Fibroblast of peridontal ligament (primary cell): ENCODE data around the gene TSEN34.
"Not testable (repeated sequence)": the region's sequence is repeated elsewhere in the genome, so short reads cannot be mapped to it uniquely, and the experiment has no call there.

Source experiments
- DNase-seq: peaks from one replicate; pipeline ENCODE4 v3.0.0-alpha.2; 2010; ENCODE audit errors: extremely low read depth

Gene TSEN34

DNA sequence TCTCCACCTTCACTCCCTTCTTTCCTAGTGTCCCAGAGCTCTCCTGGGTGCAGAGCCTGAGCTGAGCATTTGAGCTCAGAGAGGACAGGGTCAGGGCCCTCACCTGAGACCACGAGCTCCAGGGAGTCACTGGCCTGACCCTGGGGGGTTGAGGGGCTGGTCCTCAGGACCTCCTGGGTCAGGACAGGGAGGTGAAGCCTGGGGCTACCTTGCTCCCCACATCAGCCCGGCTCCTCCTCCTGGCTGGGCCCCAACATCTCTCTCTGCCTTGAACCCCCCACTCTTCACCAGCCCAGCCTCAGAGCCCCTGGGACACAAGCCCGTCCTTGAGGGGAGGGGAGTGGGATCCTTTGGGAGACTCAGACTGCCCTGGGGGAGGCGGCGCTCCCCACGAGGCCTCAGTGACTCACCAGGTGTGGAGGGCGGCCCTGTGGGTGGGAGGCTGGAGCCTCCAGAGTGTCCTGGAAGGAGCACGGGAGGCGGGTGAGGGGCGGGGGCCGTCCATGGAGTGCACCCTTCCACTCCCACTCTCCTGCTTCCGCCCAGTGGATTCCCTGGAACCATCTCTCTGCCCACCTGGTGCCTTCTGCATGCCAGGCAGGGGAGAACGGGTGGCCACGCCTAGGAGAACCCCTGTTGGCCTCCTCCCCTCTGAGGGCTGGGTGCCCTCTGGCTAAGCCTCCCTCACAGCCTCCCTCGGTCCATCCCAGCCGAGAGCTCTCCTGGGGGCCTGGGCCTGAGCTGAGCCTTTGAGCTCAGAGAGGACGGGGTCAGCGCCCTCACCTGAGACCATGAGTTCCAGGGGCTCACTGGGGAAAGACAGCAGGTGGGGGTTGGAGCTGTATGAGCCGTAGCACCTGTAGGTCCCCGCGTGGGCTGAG is 48.6 kb downstream of the TSEN34 start:
- not testable (repeated sequence) for DNase-seq

DNA sequence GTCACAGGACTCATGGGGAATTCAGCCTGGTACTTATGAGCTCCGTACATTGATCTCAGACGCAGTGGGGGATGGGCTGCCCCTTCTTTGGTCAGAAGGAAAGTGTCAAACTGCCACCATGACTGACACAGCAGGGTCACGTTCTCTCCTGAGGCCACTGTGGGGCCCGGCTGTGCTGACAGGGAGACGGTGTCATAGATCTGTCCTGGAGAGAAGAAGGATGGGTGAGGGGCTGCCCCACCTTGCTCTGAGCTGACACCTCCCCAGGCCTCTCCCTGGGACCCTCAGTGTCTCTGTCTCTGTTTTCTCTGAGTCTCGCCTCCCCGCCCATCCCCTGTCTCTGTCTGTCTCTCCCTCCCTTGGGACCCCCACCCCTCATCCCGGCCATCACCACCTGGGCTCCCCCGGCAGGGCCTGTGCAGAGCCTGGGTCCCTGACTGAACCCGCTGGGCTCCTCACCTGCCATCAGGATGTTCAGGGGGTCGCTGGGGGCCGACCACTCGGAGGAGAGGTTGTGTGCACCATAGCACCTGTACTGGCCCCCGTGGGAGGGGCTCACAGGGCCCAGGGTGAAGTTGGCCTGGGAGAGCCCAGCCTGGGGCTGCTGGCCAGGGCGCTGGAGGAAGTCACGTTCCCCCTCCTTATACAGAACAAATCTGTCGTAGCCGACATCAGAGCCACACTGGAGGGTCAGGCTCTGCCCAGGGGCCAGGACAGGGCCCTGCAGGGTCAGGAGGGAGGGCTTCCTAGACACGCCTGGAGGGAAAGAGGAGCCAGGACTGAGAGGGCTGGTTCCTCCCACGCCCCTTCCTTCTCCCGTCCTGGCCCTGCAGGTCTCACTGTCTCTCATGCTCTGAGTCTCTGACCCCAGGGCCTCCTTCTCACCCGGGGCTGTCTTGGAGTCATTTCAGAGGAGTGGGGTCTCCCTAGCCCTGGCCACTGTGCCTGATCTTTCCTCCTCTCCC is 49.5 kb downstream of the TSEN34 start:
- DNase-seq, result not testable (repeated sequence)

DNA sequence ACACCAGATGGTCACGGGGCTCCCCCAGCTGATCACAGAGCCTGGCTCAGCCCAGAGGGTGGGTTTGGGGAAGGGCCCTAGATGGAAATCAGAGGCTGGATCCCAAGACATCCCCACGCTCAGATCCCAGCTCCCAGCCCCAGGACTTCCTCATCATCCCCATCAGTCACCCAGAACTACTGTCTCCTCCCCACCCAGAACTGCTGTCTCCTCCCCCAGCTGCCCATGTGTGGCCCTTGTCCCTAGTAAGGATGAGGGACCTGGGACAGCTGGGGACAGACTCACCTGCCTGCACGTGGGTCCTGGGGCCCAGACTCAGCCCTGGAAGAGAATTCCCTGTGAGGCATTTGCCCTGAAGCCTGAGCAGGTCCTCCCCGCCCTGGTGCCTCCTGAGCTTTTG is 51.1 kb downstream of the TSEN34 start:
- DNase-seq, result not testable (repeated sequence)

DNA sequence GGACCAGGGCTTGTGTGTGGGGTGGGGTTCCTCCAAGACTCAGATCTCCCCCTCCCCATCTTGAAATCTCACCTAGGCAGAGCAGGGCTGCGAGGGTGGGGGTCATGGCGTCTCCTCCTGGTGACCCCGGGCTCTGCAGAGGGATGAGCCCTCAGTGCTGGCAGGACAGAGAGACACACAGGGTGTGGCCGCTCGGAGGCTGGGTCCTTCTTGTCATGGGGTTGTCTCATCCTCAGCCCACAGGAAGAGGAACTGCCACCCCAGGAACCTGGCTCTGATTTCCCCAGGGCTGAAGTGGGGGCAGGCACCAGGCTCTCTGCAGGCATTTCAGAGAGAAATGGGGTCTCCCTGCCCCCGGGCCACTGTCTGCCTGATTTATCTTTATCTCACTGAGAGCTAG is 51.5 kb downstream of the TSEN34 start, which contains the start of gene LILRA6:
LILRA6 (minus strand) TSS at position 145 of the 400 bp plus-strand sequence.
- DNase-seq, result not testable (repeated sequence)

DNA sequence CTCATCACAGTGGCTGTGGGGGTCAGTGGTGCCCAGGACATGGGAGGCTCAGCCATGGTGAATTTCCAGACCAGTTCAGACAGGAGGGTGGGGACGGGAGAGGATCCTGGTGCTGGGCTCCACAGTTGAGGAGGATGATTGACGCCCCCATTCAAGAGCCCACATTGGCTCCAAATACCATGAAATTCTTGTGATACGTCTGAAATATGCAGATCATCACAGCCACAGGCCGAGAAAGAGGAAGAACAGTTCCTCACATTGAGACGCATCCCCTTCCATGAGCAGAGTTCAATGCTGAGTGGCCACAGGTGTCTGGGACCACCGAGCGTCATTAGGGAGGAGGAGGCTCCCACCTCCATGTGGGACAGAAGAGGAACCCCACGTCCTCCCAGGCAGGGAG is 52.7 kb downstream of the TSEN34 start:
- not testable (repeated sequence) for DNase-seq
